Activated CD8-positive, alpha-beta memory T cell treated with anti-CD3 and anti-CD28 coated beads, Interleukin-2, amount 10 ng/mL, durations not matched to agents 7 days and 5 days (primary cell): ENCODE data around the gene MICALL2. TPM values are rescaled to one million over a fixed set of nuclear protein-coding genes. Genes with fewer than 3 reads are reported as not detected.
"Not testable (repeated sequence)": the region's sequence is repeated elsewhere in the genome, so short reads cannot be mapped to it uniquely, and the experiment has no call there.

Experiments
- ATAC-seq: fragments of 150-1000 bp; cut with Tn5 transposase; one replicate; pipeline ENCODE4 v1.10.0; 2021; ENCODE audit warnings: moderate library complexity
- CTCF ChIA-PET: fragments of 350-600 bp; sonication (Branson Sonifier 250); formaldehyde crosslinking; loops from one replicate; lab custom pipeline; 2021; ENCODE audit warnings: antibody characterized with exemption; lab: Charles Lee
- DNase-seq: peaks from one replicate; pipeline ENCODE4 v3.0.0-alpha.2; 2020
- H3K27ac Mint-ChIP-seq: one replicate; pipeline ENCODE4 v1.8.0; 2021; ENCODE audit warnings: mild to moderate bottlenecking, mixed read lengths
- H3K27me3 Mint-ChIP-seq: one replicate; pipeline ENCODE4 v1.8.0; 2021; ENCODE audit warnings: mixed read lengths
- H3K36me3 Mint-ChIP-seq: one replicate; pipeline ENCODE4 v1.8.0; 2021; ENCODE audit warnings: mild to moderate bottlenecking, mixed read lengths
- H3K4me1 Mint-ChIP-seq: one replicate; pipeline ENCODE4 v1.8.0; 2021; ENCODE audit warnings: mixed read lengths
- H3K4me3 Mint-ChIP-seq: one replicate; pipeline ENCODE4 v1.8.0; 2021; ENCODE audit warnings: mild to moderate bottlenecking, moderate library complexity, mixed read lengths
- H3K9me3 Mint-ChIP-seq: one replicate; pipeline ENCODE4 v1.8.0; 2022; ENCODE audit warnings: low read depth, mixed read lengths
- total RNA-seq, 2 experiments: library from RNA; stranded (reverse); gene quantifications; one replicate each; pipeline ENCODE4 v1.2.3, GENCODE V29; 2021

Gene MICALL2
- total RNA-seq, 2 experiments from 2014 or later: 2.1 to 2.2 TPM

DNA sequence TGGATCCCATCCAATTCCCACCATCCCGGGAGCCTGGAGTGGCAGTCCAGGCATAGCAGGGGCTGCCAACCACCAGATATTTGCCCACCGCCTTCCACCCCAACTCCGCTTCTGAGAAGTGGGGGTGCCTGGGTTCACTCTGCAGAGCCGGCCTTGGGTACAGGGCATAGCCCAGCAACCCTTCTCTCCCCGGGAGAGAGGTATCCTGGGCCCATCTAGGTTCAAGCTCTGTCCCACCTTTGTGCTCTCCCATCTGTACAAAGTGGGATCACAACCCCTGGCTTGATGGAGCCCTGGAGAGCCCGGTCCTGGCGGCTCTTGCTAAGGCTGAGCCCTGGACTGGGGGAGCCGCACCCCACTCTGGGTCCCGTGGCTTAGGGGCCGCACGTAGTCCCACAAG is 12.2 kb downstream of the MICALL2 start:
- peak; percentile 21 for ATAC-seq
- Mint-ChIP-seq H3K4me1 (no peaks in the 10 kb centered on the region), H3K9me3 (no peaks in the 10 kb centered on the region), H3K27me3 (no peaks in the 10 kb centered on the region), H3K4me3 (no peak overlapping the region), H3K36me3 (no peaks in the 10 kb centered on the region), H3K27ac (no peak overlapping the region)
- CTCF ChIA-PET: interaction anchor here (1.4 kb wide), 1 partner anchor 14 kb away, joined by 5 read pairs; no protein-coding TSS in a partner anchor
- no peak for DNase-seq

DNA sequence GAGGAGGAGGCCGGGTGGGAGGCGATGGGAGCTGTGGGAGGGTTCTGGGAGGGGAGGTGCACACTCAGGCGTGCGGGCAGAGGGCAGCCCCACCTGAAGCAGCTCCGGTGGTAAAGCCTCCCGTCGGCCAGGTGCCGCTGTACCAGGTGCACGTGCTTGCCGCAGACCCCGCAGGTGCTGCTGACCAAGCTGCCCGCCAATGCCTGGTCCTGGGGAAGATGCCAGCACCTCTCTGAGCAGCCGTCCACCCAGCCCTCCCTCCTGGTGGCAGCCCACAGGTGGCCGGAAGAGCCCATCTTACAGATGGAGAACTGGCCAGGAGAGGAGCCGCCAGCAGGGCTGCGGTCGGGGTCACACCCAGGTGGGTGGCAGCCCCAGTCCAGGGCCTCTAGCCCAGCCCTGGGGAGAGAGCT is 12.6 kb downstream of the MICALL2 start:
- H3K4me1 Mint-ChIP-seq: no peaks in the 10 kb centered on the region
- no peaks in the 10 kb centered on the region for H3K36me3 Mint-ChIP-seq
- H3K9me3 Mint-ChIP-seq: no peaks in the 10 kb centered on the region
- ATAC-seq (peak; percentile 21), DNase-seq (no peak)
- H3K4me3 Mint-ChIP-seq: no peak overlapping the region
- CTCF ChIA-PET: interaction anchor here (1.4 kb wide), 1 partner anchor 14 kb away, joined by 5 read pairs; no protein-coding TSS in a partner anchor
- H3K27me3 Mint-ChIP-seq: no peaks in the 10 kb centered on the region
- no peak overlapping the region for H3K27ac Mint-ChIP-seq

DNA sequence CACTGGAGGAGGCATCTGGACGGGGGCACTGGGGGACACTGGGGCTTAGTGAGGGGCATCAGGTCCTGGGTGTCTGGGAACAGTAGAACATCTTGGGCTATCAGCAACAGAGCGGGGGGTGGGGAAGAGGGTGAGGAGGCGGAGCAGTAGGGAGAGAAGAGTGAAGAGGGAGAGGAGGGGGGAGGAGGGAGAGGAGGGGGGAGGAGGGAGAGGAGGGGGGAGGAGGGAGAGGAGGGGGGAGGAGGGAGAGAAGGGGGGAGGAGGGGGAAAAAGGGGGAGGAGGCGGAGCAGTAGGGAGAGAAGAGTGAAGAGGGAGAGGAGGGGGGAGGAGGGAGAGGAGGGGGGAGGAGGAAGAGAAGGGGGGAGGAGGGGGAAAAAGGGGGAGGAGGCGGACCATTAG is 13.2 kb downstream of the MICALL2 start:
- H3K27me3 Mint-ChIP-seq, H3K27ac Mint-ChIP-seq, H3K4me3 Mint-ChIP-seq, DNase-seq, ATAC-seq, H3K36me3 Mint-ChIP-seq, CTCF ChIA-PET, H3K9me3 Mint-ChIP-seq, H3K4me1 Mint-ChIP-seq: not testable (repeated sequence)

GRCh38 chr7:1445341-1445740 is 13.9 kb downstream of the MICALL2 start:
- DNase-seq (no peak), ATAC-seq (no peak)
- no peak overlapping the region for H3K4me3 Mint-ChIP-seq
- H3K27me3 Mint-ChIP-seq: no peaks in the 10 kb centered on the region
- no peaks in the 10 kb centered on the region for H3K9me3 Mint-ChIP-seq
- H3K27ac Mint-ChIP-seq: no peak overlapping the region
- CTCF ChIA-PET: no interaction called here
- no peaks in the 10 kb centered on the region for H3K36me3 Mint-ChIP-seq
- H3K4me1 Mint-ChIP-seq: no peaks in the 10 kb centered on the region

GRCh38 chr7:1444925-1445322 is 14.3 kb downstream of the MICALL2 start:
- DNase-seq (no peak), ATAC-seq (no peak)
- Mint-ChIP-seq H3K4me1 (no peaks in the 10 kb centered on the region), H3K27me3 (no peaks in the 10 kb centered on the region), H3K9me3 (no peaks in the 10 kb centered on the region), H3K27ac (no peak overlapping the region), H3K36me3 (no peaks in the 10 kb centered on the region), H3K4me3 (no peak overlapping the region)
- CTCF ChIA-PET: no interaction called here

GRCh38 chr7:1444214-1444924 is 14.9 kb downstream of the MICALL2 start:
- DNase-seq (no peak), ATAC-seq (no peak)
- CTCF ChIA-PET: interaction anchor here (0.6 kb wide), 1 partner anchor 196 kb away, joined by 3 read pairs; no protein-coding TSS in a partner anchor
- H3K9me3 Mint-ChIP-seq: peaks cover under 1% of the 10 kb centered on the region
- H3K36me3 Mint-ChIP-seq: no peaks in the 10 kb centered on the region
- H3K4me3 Mint-ChIP-seq: no peak overlapping the region
- no peak overlapping the region for H3K27ac Mint-ChIP-seq
- no peaks in the 10 kb centered on the region for H3K27me3 Mint-ChIP-seq
- no peaks in the 10 kb centered on the region for H3K4me1 Mint-ChIP-seq

DNA sequence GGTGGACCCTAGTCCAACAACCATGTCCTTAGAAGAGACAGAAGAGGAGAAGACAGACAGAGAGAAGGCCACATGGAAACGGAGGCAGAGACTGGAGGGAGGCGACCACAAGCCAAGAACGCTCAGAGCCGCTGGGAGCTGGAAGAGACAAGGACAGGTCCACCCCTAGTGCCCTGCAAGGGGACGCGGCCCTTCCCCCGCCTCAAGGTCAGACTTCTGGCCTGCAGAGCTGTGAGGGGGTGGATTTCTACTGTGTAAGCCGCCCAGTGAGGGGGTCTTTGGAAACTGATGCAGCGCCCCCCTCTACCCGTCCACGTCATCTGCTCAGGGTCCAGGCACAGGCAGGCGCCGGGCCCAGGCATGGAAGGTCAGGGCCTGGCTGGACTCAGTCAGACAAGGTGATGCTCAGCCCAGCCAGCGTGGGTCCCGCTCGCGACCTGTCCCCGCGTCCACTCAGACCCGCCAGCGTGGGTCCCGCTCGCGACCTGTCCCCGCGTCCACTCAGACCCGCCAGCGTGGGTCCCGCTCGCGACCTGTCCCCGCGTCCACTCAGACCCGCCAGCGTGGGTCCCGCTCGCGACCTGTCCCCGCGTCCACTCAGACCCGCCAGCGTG is 15.6 kb downstream of the MICALL2 start:
- not testable (repeated sequence) for H3K36me3 Mint-ChIP-seq, H3K4me1 Mint-ChIP-seq, H3K4me3 Mint-ChIP-seq, H3K27ac Mint-ChIP-seq, ATAC-seq, DNase-seq, H3K9me3 Mint-ChIP-seq, H3K27me3 Mint-ChIP-seq
- CTCF ChIA-PET: interaction anchor here (0.6 kb wide), 1 partner anchor 196 kb away, joined by 3 read pairs; no protein-coding TSS in a partner anchor

DNA sequence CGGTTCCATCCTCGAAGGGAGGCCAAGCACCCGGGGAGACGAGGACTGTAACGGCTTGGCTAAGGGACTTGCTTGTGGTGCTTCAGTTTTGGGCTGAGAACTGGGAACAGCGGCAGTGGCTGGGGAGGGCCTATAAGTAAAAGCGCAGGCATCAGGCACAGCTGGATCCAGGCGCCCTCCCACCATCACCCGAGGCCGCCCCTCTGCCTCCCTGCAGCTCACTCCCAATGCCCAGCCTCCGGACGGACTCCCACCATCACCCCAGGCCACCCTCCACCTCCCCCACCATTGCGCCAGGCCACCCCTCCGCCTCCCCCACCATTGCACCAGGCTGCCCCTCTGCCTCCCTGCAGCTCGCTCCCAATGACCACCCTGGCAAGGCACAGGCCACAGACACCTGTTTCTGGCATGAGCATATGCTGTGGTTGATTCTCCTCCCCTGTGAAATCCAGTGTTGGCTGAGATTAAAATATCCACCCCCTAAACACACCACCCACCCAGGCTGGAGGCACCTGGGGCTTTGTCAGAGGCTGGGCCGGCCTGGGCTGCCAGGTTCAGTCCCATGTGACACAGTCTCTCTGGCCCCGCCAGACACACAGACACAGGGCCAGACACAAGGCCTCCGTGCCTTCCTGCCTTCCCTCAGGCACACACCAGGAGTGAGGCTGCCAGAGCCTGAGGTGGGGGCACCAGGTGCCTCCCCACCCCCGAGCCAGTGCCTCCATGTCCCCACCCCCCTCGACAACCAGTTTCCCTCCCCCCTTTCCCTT is 16.7 kb downstream of the MICALL2 start:
- no peak for DNase-seq
- CTCF ChIA-PET: no interaction called here
- Mint-ChIP-seq H3K27me3 (no peaks in the 10 kb centered on the region), H3K4me3 (no peak overlapping the region), H3K4me1 (no peaks in the 10 kb centered on the region), H3K27ac (no peak overlapping the region), H3K36me3 (no peaks in the 10 kb centered on the region), H3K9me3 (peaks cover 3% of the 10 kb centered on the region)
- ATAC-seq: no peak

DNA sequence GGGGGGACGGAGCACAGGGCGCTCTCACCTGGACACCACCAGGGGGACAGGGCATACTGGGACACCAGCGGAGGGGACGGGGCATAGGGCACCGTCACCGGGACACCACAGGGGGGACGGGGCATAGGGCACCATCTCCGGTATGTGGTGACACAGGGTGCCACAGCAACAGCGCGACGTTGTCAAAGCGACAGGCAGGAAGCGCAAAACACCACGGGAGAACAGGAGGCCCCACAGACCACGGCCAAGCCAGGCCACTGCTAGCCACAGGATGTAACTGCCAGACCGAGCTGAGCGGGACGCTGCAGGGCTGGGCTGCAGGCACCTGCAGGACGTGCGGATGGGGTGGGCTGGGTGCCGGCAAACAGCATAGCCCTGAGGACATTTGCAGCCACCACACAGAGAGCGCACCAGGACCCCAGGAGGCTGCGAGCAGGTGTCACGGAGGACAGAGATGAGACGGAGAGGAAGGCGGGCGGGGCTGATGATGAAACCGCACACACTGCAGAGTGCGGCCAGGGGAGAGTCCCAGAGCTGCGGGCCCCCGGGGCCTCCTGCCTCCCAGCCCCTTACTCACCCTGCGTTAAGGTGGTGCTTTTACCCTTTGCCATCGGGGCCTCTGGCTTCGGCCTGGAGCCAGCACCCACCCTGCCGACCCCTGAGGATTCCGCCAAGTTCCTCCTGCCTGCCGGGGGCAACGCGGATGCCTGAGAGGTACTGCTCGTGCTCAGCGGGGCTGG is 17.5 kb downstream of the MICALL2 start:
- no peak for ATAC-seq

DNA sequence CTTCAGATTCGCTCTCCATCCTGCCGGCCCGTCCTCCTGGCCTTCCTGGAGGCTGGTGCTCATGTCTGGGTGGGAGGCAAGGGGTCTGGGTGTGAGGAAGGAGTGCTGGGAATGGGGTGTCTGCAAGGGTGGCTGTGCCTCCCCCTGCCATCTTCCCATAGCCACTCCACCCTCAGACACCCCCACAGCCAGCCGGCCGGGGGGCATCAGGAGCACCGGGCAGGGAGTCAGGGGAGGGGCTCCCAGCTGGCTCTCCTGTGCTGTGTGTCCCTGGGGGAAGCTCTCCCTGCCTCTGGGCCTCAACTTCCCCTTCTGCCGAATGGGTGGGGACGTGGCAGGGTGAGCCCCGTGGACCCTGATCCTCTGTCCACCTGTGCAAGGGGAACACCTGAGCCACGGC is 18.6 kb downstream of the MICALL2 start:
- DNase-seq (no peak), ATAC-seq (no peak)
- CTCF ChIA-PET: interaction anchor here (0.5 to 1.6 kb wide), 3 partner anchors 16 to 33 kb away, joined by 3 to 5 read pairs (median 3); no protein-coding TSS in a partner anchor
- Mint-ChIP-seq H3K36me3 (no peaks in the 10 kb centered on the region), H3K27me3 (no peaks in the 10 kb centered on the region), H3K9me3 (peaks cover 3% of the 10 kb centered on the region), H3K27ac (no peak overlapping the region), H3K4me1 (no peaks in the 10 kb centered on the region), H3K4me3 (no peak overlapping the region)

More for the DNA sequence above, 17.5 kb downstream of the MICALL2 start:
- Mint-ChIP-seq H3K27ac (no peak overlapping the region), H3K4me1 (no peaks in the 10 kb centered on the region), H3K27me3 (no peaks in the 10 kb centered on the region), H3K36me3 (no peaks in the 10 kb centered on the region), H3K4me3 (no peak overlapping the region), H3K9me3 (peaks cover 3% of the 10 kb centered on the region)
- DNase-seq: no peak
- CTCF ChIA-PET: interaction anchor here (0.6 kb wide), 1 partner anchor 9 kb away, joined by 3 read pairs; no protein-coding TSS in a partner anchor

- no peaks in the 10 kb centered on the region for H3K36me3 Mint-ChIP-seq
- peaks cover 3% of the 10 kb centered on the region for H3K9me3 Mint-ChIP-seq
- no peaks in the 10 kb centered on the region for H3K27me3 Mint-ChIP-seq
- CTCF ChIA-PET: interaction anchor here (0.5 to 1.6 kb wide), 4 partner anchors 10 to 34 kb away, joined by 3 to 5 read pairs (median 3); no protein-coding TSS in a partner anchor
- H3K27ac Mint-ChIP-seq: no peak overlapping the region
- DNase-seq (no peak), ATAC-seq (no peak)
- H3K4me3 Mint-ChIP-seq: no peak overlapping the region
- H3K4me1 Mint-ChIP-seq: no peaks in the 10 kb centered on the region
Observed at GRCh38 chr7:1439373-1440363, 19.6 kb downstream of the MICALL2 start.

DNA sequence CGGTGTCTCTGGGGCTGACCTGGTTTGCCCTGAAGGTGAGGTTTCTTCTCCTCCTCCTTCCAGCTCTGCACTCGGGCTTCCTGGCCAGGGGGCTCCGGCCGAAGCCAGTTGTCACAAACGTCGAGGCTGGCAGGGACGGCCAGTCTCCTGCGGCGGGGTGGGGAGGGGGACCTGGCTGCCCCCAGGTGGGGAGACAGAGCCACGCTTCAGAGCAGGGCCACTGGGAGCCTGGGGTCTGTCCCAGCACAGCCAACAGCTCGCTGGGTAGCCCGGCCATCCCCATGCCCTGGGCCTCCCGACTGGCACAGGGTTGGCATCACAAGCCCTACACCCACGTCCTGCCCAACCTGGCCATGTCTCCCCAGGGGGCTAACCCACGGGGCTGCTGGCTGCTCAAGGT is 20.4 kb downstream of the MICALL2 start:
- CTCF ChIA-PET: interaction anchor here (0.7 kb wide), 1 partner anchor 9 kb away, joined by 3 read pairs; no protein-coding TSS in a partner anchor

More for the DNA sequence above, 20.4 kb downstream of the MICALL2 start:
- no peak overlapping the region for H3K27ac Mint-ChIP-seq
- no peak for ATAC-seq
- H3K4me1 Mint-ChIP-seq: no peaks in the 10 kb centered on the region
- H3K36me3 Mint-ChIP-seq: no peaks in the 10 kb centered on the region
- no peak for DNase-seq
- H3K4me3 Mint-ChIP-seq: no peak overlapping the region
- H3K9me3 Mint-ChIP-seq: peaks cover 3% of the 10 kb centered on the region
- H3K27me3 Mint-ChIP-seq: no peaks in the 10 kb centered on the region
